Keratinocyte (primary cell): Measurements from ENCODE around the gene MTHFD1L. TPM values are rescaled to one million over a fixed set of nuclear protein-coding genes. Genes with fewer than 3 reads are reported as not detected.
"Not testable (repeated sequence)": the region's sequence is repeated elsewhere in the genome, so short reads cannot be mapped to it uniquely, and the experiment has no call there.

ENCODE experiments used
- DNase-seq: peaks from one replicate; pipeline ENCODE4 v3.0.0-alpha.2; 2011; ENCODE audit warnings: low read depth, missing footprints, low spot score
- FAIRE-seq: peaks from 2 replicates; lab custom pipeline; 2011; peaks lifted over from hg19 to GRCh38; lab: Jason Lieb, UNC
- H2AFZ ChIP-seq: 2 replicates; pipeline ENCODE4 v1.6.0; 2012; ENCODE audit warnings: low read length, control low read depth, inconsistent platforms; ENCODE audit not compliant: control insufficient read depth
- H3K27ac ChIP-seq: 2 replicates; pipeline ENCODE4 v1.5.1; 2011; ENCODE audit warnings: low read length; ENCODE audit not compliant: control insufficient read depth, insufficient read depth
- H3K27me3 ChIP-seq: 3 replicates; pipeline ENCODE4 v1.6.0; 2011; ENCODE audit warnings: low read length; ENCODE audit not compliant: control insufficient read depth, insufficient read depth; ENCODE audit errors: extremely low read depth
- H3K36me3 ChIP-seq, 2 experiments: 2 replicates in 1 of 2; 3 replicates in 1 of 2; pipeline ENCODE4 v1.5.1; 2011; ENCODE audit warnings: low read length in 2 of 2, mild to moderate bottlenecking in 1 of 2; ENCODE audit not compliant: control insufficient read depth in 2 of 2, insufficient read depth in 2 of 2; ENCODE audit errors: extremely low read depth in 1 of 2
- H3K4me1 ChIP-seq: 3 replicates; pipeline ENCODE4 v1.5.1; 2011; ENCODE audit warnings: low read length; ENCODE audit not compliant: control insufficient read depth, insufficient read depth; ENCODE audit errors: extremely low read depth
- H3K4me2 ChIP-seq: 3 replicates; pipeline ENCODE4 v1.6.0; 2011; ENCODE audit warnings: low read depth, low read length; ENCODE audit not compliant: control insufficient read depth, insufficient read depth; ENCODE audit errors: extremely low read depth
- H3K4me3 ChIP-seq, 3 experiments: fragments of 200-600 bp in 1 of 3; sonication (generic) in 1 of 3; 2 replicates in 2 of 3; 3 replicates in 1 of 3; pipeline ENCODE4 v1.5.1; 2011 to 2016; ENCODE audit warnings: low read length in 3 of 3, mild to moderate bottlenecking in 3 of 3, control low read depth in 2 of 3, inconsistent platforms in 1 of 3, low read depth in 1 of 3, mixed read lengths in 1 of 3, mixed run types in 1 of 3, moderate library complexity in 1 of 3; ENCODE audit not compliant: control insufficient read depth in 2 of 3, insufficient read depth in 2 of 3; ENCODE audit errors: extremely low read depth in 1 of 3
- H3K79me2 ChIP-seq: 2 replicates; pipeline ENCODE4 v1.6.0; 2012; ENCODE audit warnings: low read length; ENCODE audit not compliant: control insufficient read depth, insufficient read depth
- H3K9ac ChIP-seq: 3 replicates; pipeline ENCODE4 v1.6.0; 2011; ENCODE audit warnings: low read length; ENCODE audit not compliant: control insufficient read depth, insufficient read depth; ENCODE audit errors: extremely low read depth
- H3K9me1 ChIP-seq: 3 replicates; pipeline ENCODE4 v1.6.0; 2011; ENCODE audit warnings: low read length; ENCODE audit not compliant: control insufficient read depth, insufficient read depth; ENCODE audit errors: extremely low read depth
- H3K9me3 ChIP-seq: 2 replicates; pipeline ENCODE4 v1.5.1; 2012; ENCODE audit warnings: low read depth, low read length; ENCODE audit not compliant: control insufficient read depth
- H4K20me1 ChIP-seq: 3 replicates; pipeline ENCODE4 v1.6.0; 2011; ENCODE audit warnings: low read length; ENCODE audit not compliant: control insufficient read depth, insufficient read depth; ENCODE audit errors: extremely low read depth
- dilution Hi-C: fragments of 300-500 bp; cut with MboI; formaldehyde crosslinking; loops from one replicate; pipeline ENCODE4 v1.7.0; 2020; ENCODE audit warnings: low sequenced_read_pairs; ENCODE audit not compliant: extremely low pct_ligation_motif_present
- polyA plus RNA-seq, 5 experiments: library from polyadenylated mRNA; depleted of rRNA in 3 of 5; stranded (reverse) in 3 of 5; stranded (forward) in 1 of 5; unstranded in 1 of 5; fragments of >200 nt; gene quantifications; 1 replicate in 1 of 5; 2 replicates in 3 of 5; 3 replicates in 1 of 5; pipeline versions ENCODE4 v1.2.1 to v1.2.3, GENCODE V29; 2011 to 2012; ENCODE audit warnings: missing spikeins in 2 of 5, low read depth in 1 of 5, low replicate concordance in 1 of 5

The MTHFD1L gene
- polyA plus RNA-seq, 1 donor (not counting 4 experiments of a cell fraction or from before 2014, with no cell fraction given), result 38.0 TPM

- dilution Hi-C loops, H3K27me3 ChIP-seq, FAIRE-seq, H3K36me3 ChIP-seq, DNase-seq, H3K4me3 ChIP-seq, H3K9me3 ChIP-seq, H3K9me1 ChIP-seq, H3K79me2 ChIP-seq, H4K20me1 ChIP-seq: not testable (repeated sequence)
- peak overlapping the region; percentile 22 for H3K9ac ChIP-seq
- H3K4me1 ChIP-seq, result peaks cover 13% of the 10 kb centered on the region
- peak overlapping the region; percentile 54 for H3K4me2 ChIP-seq
- H3K27ac ChIP-seq, result peak overlapping the region; percentile 75
- H2AFZ ChIP-seq, result peak overlapping the region; percentile 22
These were observed 260.3 kb downstream of the MTHFD1L start for GRCh38 chr6:151125651-151126416.

GRCh38 chr6:151126417-151126724 lies 260.9 kb downstream of the MTHFD1L start:
- H3K9me3 ChIP-seq, DNase-seq, H3K27me3 ChIP-seq, H3K9ac ChIP-seq, H3K9me1 ChIP-seq, FAIRE-seq, H3K79me2 ChIP-seq, H3K36me3 ChIP-seq, dilution Hi-C loops, H4K20me1 ChIP-seq, H3K4me3 ChIP-seq, H2AFZ ChIP-seq: not testable (repeated sequence)
- Histone ChIP-seq H3K27ac (peak overlapping the region; percentile 75), H3K4me2 (peak overlapping the region; percentile 54), H3K4me1 (peaks cover 13% of the 10 kb centered on the region)

GRCh38 chr6:151127133-151127798 lies 261.8 kb downstream of the MTHFD1L start:
- H3K9ac ChIP-seq, DNase-seq, H3K4me3 ChIP-seq, FAIRE-seq, H3K4me2 ChIP-seq, H3K79me2 ChIP-seq, H3K9me3 ChIP-seq, dilution Hi-C loops, H2AFZ ChIP-seq, H3K9me1 ChIP-seq, H4K20me1 ChIP-seq, H3K27ac ChIP-seq, H3K36me3 ChIP-seq, H3K27me3 ChIP-seq: not testable (repeated sequence)
- peaks cover 13% of the 10 kb centered on the region for H3K4me1 ChIP-seq
